Left ventricle myocardium inferior (tissue), 1 donor: Measurements from ENCODE around the gene TCF3. TPM values are rescaled to one million over a fixed set of nuclear protein-coding genes. Genes with fewer than 3 reads are reported as not detected.
A peak's percentile ranks its signal among the peaks of the same experiment; 100 is the strongest.

ENCODE experiments used
- DNase-seq: peaks from one replicate; pipeline ENCODE4 v3.0.0-alpha.2; 2020
- H3K27ac ChIP-seq: fragments of 200-600 bp; replicated peaks from 2 replicates; pipeline ENCODE4 v1.8.0; 2021
- H3K27me3 ChIP-seq: fragments of 200-600 bp; 2 replicates; pipeline ENCODE4 v1.8.0; 2021; ENCODE audit warnings: low read depth
- H3K36me3 ChIP-seq: fragments of 200-600 bp; 2 replicates; pipeline ENCODE4 v1.8.0; 2021
- H3K4me1 ChIP-seq: fragments of 200-600 bp; 2 replicates; pipeline ENCODE4 v1.8.0; 2021
- H3K4me3 ChIP-seq: fragments of 200-600 bp; 2 replicates; pipeline ENCODE4 v1.8.0; 2021; ENCODE audit warnings: mild to moderate bottlenecking, moderate library complexity
- H3K9me3 ChIP-seq: fragments of 200-600 bp; replicated peaks from 2 replicates; pipeline ENCODE4 v1.8.0; 2021
- CTCF ChIP-seq: fragments of 200-600 bp; IDR thresholded peaks from 2 replicates; pipeline ENCODE4 v1.8.0; 2021; ENCODE audit warnings: antibody characterized with exemption, mild to moderate bottlenecking, borderline replicate concordance
- intact Hi-C: fragments of 100-400 bp; cut with micrococcal nuclease; formaldehyde crosslinking; loops from one replicate; pipeline ENCODE4 v1.11.0; 2022
- total RNA-seq: library from RNA; stranded (reverse); fragmentation: NEBNext Ultra II Directional; extraction: Animal tissue kit (Norgen Biotek cat#: 25700); gene quantifications from one replicate; pipeline ENCODE4 v1.2.1, GENCODE V29; 2021
- donor health status: DM: no; HTN: yes; CAD: no; lungs with severe emphysema.

Gene TCF3
- total RNA-seq, 1 donor from 2014 or later = 18.4 TPM

GRCh38 chr19:1608359-1609102 lies 43.9 kb downstream of the TCF3 start:
- DNase-seq = no peak
- intact Hi-C loops = no loop called here
- no peak overlapping the region for H3K27ac ChIP-seq

GRCh38 chr19:1606138-1606651 lies 46.2 kb downstream of the TCF3 start:
- peaks cover 47% of the 10 kb centered on the region for H3K4me1 ChIP-seq
- DNase-seq = no peak
- H3K36me3 ChIP-seq = peaks cover 18% of the 10 kb centered on the region
- intact Hi-C loops = no loop called here
- H3K9me3 ChIP-seq = no peaks in the 10 kb centered on the region
- no peak for TF ChIP-seq CTCF
- H3K27me3 ChIP-seq = no peaks in the 10 kb centered on the region
- H3K27ac ChIP-seq = peak overlapping the region; percentile 97
- peak overlapping the region; percentile 90 for H3K4me3 ChIP-seq

More at GRCh38 chr19:1608359-1609102, 43.9 kb downstream of the TCF3 start:
- Histone ChIP-seq H3K4me1 (peaks cover 30% of the 10 kb centered on the region), H3K4me3 (no peak overlapping the region), H3K27me3 (no peaks in the 10 kb centered on the region), H3K9me3 (no peaks in the 10 kb centered on the region), H3K36me3 (peaks cover 32% of the 10 kb centered on the region)
- no peak for TF ChIP-seq CTCF

GRCh38 chr19:1605236-1606137 lies 46.9 kb downstream of the TCF3 start, which contains the start of gene UQCR11:
UQCR11 (minus strand) TSS chr19:1605462; CDS start chr19:1605409, 53 bp downstream.
- peaks cover 47% of the 10 kb centered on the region for H3K4me1 ChIP-seq

GRCh38 chr19:1602091-1602707 lies 50.2 kb downstream of the TCF3 start:
- intact Hi-C loops = no loop called here
- no peak overlapping the region for H3K27ac ChIP-seq
- H3K4me3 ChIP-seq = no peak overlapping the region
- DNase-seq = no peak
- no peaks in the 10 kb centered on the region for H3K27me3 ChIP-seq
- H3K4me1 ChIP-seq = peaks cover 47% of the 10 kb centered on the region
- H3K36me3 ChIP-seq = peaks cover 37% of the 10 kb centered on the region
- H3K9me3 ChIP-seq = no peaks in the 10 kb centered on the region
- no peak for TF ChIP-seq CTCF

More at GRCh38 chr19:1605236-1606137, 46.9 kb downstream of the TCF3 start, which contains the start of gene UQCR11:
- Histone ChIP-seq H3K27me3 (no peaks in the 10 kb centered on the region), H3K27ac (peak within 1 kb of the TSS; percentile 97), H3K4me3 (peak within 1 kb of the TSS; percentile 90), H3K36me3 (peaks cover 13% of the 10 kb centered on the region), H3K9me3 (no peaks in the 10 kb centered on the region)
- intact Hi-C loops = no loop called here
- peak; percentile 70 for TF ChIP-seq CTCF
- peak; percentile 97 for DNase-seq

GRCh38 chr19:1601613-1602064 lies 50.8 kb downstream of the TCF3 start:
- Histone ChIP-seq H3K27ac (no peak overlapping the region), H3K27me3 (no peaks in the 10 kb centered on the region), H3K4me3 (no peak overlapping the region), H3K36me3 (peaks cover 42% of the 10 kb centered on the region), H3K4me1 (peaks cover 46% of the 10 kb centered on the region), H3K9me3 (no peaks in the 10 kb centered on the region)
- no peak for DNase-seq
- intact Hi-C loops = no loop called here
- no peak for TF ChIP-seq CTCF
